NCI-H510A (cell line): ENCODE measurements around the gene TNNT3.
"Not testable (repeated sequence)": the region's sequence is repeated elsewhere in the genome, so short reads cannot be mapped to it uniquely, and the experiment has no call there.

Experiments used
- DNase-seq: peaks from one replicate; lab custom pipeline; 2025; lab: John Stamatoyannopoulos, UW

The TNNT3 gene

GRCh38 chr11:1935156-1936071 is 15.9 kb downstream of the TNNT3 start:
- DNase-seq: no peak

GRCh38 chr11:1936072-1936780 is 16.7 kb downstream of the TNNT3 start:
- DNase-seq: no peak

GRCh38 chr11:1936781-1937615 is 17.5 kb downstream of the TNNT3 start:
- no peak for DNase-seq

GRCh38 chr11:1937616-1938342 is 18.3 kb downstream of the TNNT3 start:
- no peak for DNase-seq

GRCh38 chr11:1938343-1939005 is 19.0 kb downstream of the TNNT3 start:
- no peak for DNase-seq

GRCh38 chr11:1939006-1939625 is 19.6 kb downstream of the TNNT3 start:
- no peak for DNase-seq

- not testable (repeated sequence) for DNase-seq
Measured at GRCh38 chr11:1939788-1940187, 20.3 kb downstream of the TNNT3 start.

GRCh38 chr11:1942558-1943260 is 23.2 kb downstream of the TNNT3 start:
- DNase-seq: no peak

GRCh38 chr11:1943576-1943975 is 24.1 kb downstream of the TNNT3 start:
- no peak for DNase-seq

GRCh38 chr11:1943977-1944376 is 24.5 kb downstream of the TNNT3 start:
- no peak for DNase-seq

- DNase-seq: no peak
Measured at GRCh38 chr11:1946812-1947484, 27.4 kb downstream of the TNNT3 start, which contains the start of gene MRPL23. Gene MRPL23 (plus strand): TSS chr11:1947332. CDS start chr11:1947363, 31 bp downstream.

GRCh38 chr11:1947592-1948237 is 28.2 kb downstream of the TNNT3 start:
- no peak for DNase-seq

GRCh38 chr11:1948389-1948788 is 28.9 kb downstream of the TNNT3 start:
- DNase-seq: no peak

- no peak for DNase-seq
Measured at GRCh38 chr11:1949302-1949701, 29.8 kb downstream of the TNNT3 start.

GRCh38 chr11:1949922-1950321 is 30.4 kb downstream of the TNNT3 start:
- DNase-seq: no peak

- DNase-seq: no peak
Measured at GRCh38 chr11:1952806-1953482, 33.4 kb downstream of the TNNT3 start.

- DNase-seq: no peak
Measured at GRCh38 chr11:1953489-1954266, 34.2 kb downstream of the TNNT3 start.
